HG03280 (cell line): ENCODE results near the gene RIPK4.
"Not testable (repeated sequence)": the region's sequence is repeated elsewhere in the genome, so short reads cannot be mapped to it uniquely, and the experiment has no call there.

ENCODE experiments used
- ATAC-seq: cut with Tn5 transposase; IDR thresholded peaks from one replicate; pipeline ENCODE4 v1.9.1; 2021; ENCODE audit warnings: mild to moderate bottlenecking, moderate library complexity; ENCODE audit not compliant: unreplicated experiment

The RIPK4 gene

GRCh38 chr21:41741253-41742072, 25.4 kb downstream of the RIPK4 start:
- no peak for ATAC-seq

GRCh38 chr21:41740604-41741252, 26.1 kb downstream of the RIPK4 start:
- no peak for ATAC-seq

GRCh38 chr21:41739936-41740335, 26.9 kb downstream of the RIPK4 start:
- ATAC-seq, result no peak

- ATAC-seq, result no peak
Measured at GRCh38 chr21:41739011-41739410, 27.8 kb downstream of the RIPK4 start.

GRCh38 chr21:41737651-41738324, 29.1 kb downstream of the RIPK4 start:
- ATAC-seq, result no peak

- no peak for ATAC-seq
Measured at GRCh38 chr21:41736423-41736822, 30.4 kb downstream of the RIPK4 start.

- ATAC-seq, result no peak
Measured at GRCh38 chr21:41733951-41734689, 32.7 kb downstream of the RIPK4 start.

- no peak for ATAC-seq
Measured at GRCh38 chr21:41731081-41731480, 35.8 kb downstream of the RIPK4 start.

GRCh38 chr21:41730367-41730765, 36.5 kb downstream of the RIPK4 start:
- ATAC-seq, result no peak

- no peak for ATAC-seq
Measured at GRCh38 chr21:41729701-41730366, 37.0 kb downstream of the RIPK4 start.

GRCh38 chr21:41727784-41728763, 38.8 kb downstream of the RIPK4 start:
- ATAC-seq, result no peak

- ATAC-seq, result no peak
Measured at GRCh38 chr21:41726970-41727783, 39.7 kb downstream of the RIPK4 start.

- no peak for ATAC-seq
Measured at GRCh38 chr21:41726630-41726969, 40.3 kb downstream of the RIPK4 start.

- no peak for ATAC-seq
Measured at GRCh38 chr21:41726058-41726558, 40.7 kb downstream of the RIPK4 start.

GRCh38 chr21:41725421-41726031, 41.3 kb downstream of the RIPK4 start:
- ATAC-seq, result no peak

- not testable (repeated sequence) for ATAC-seq
Measured at GRCh38 chr21:41723835-41724234, 43.0 kb downstream of the RIPK4 start.

GRCh38 chr21:41722052-41723018, 44.5 kb downstream of the RIPK4 start:
- ATAC-seq, result no peak
